ENCODE measurements around the gene EEF1AKMT3.

Gene EEF1AKMT3

GRCh38 chr12:57823131-57823907, 50.9 kb downstream of the EEF1AKMT3 start:
- ATAC-seq (ENCODE audit: low read depth): no peak
- H3K27me3 Mint-ChIP-seq: no peaks in the 10 kb centered on the region
- peaks cover 38% of the 10 kb centered on the region for H3K36me3 Mint-ChIP-seq

GRCh38 chr12:57823908-57824640, 51.7 kb downstream of the EEF1AKMT3 start:
- H3K27ac Mint-ChIP-seq: no peak overlapping the region

More at GRCh38 chr12:57823131-57823907, 50.9 kb downstream of the EEF1AKMT3 start:
- Mint-ChIP-seq H3K4me1 (peaks cover 7% of the 10 kb centered on the region), H3K4me3 (no peak overlapping the region), H3K27ac (peak overlapping the region; percentile 48), H3K9me3 (no peaks in the 10 kb centered on the region)
- DNase-seq (ENCODE audit: low spot score in 2 of 2): no peak

GRCh38 chr12:57825451-57825850, 53.0 kb downstream of the EEF1AKMT3 start:
- Mint-ChIP-seq H3K4me1 (peaks cover 9% of the 10 kb centered on the region), H3K4me3 (no peak overlapping the region), H3K36me3 (peaks cover 43% of the 10 kb centered on the region), H3K27ac (peak overlapping the region; percentile 4), H3K9me3 (no peaks in the 10 kb centered on the region), H3K27me3 (no peaks in the 10 kb centered on the region)
- no peak for ATAC-seq (ENCODE audit: low read depth)
- no peak for DNase-seq (ENCODE audit: low spot score in 2 of 2)

More at GRCh38 chr12:57823908-57824640, 51.7 kb downstream of the EEF1AKMT3 start:
- DNase-seq (ENCODE audit: low spot score in 2 of 2): no peak
- no peak for ATAC-seq (ENCODE audit: low read depth)
- H3K4me3 Mint-ChIP-seq: no peak overlapping the region
- no peaks in the 10 kb centered on the region for H3K9me3 Mint-ChIP-seq
- H3K27me3 Mint-ChIP-seq: no peaks in the 10 kb centered on the region
- H3K36me3 Mint-ChIP-seq: peaks cover 40% of the 10 kb centered on the region
- peaks cover 6% of the 10 kb centered on the region for H3K4me1 Mint-ChIP-seq

- no peaks in the 10 kb centered on the region for H3K9me3 Mint-ChIP-seq
- peaks cover 38% of the 10 kb centered on the region for H3K36me3 Mint-ChIP-seq
- H3K27me3 Mint-ChIP-seq: no peaks in the 10 kb centered on the region
- DNase-seq (ENCODE audit: low spot score in 2 of 2): no peak
- no peak overlapping the region for H3K27ac Mint-ChIP-seq
- no peak for ATAC-seq (ENCODE audit: low read depth)
- H3K4me1 Mint-ChIP-seq: peaks cover 10% of the 10 kb centered on the region
- no peak overlapping the region for H3K4me3 Mint-ChIP-seq
These were observed 54.0 kb downstream of the EEF1AKMT3 start for GRCh38 chr12:57826400-57826799.

- no peaks in the 10 kb centered on the region for H3K27me3 Mint-ChIP-seq
- no peak overlapping the region for H3K4me3 Mint-ChIP-seq
- ATAC-seq (ENCODE audit: low read depth) (no peak), DNase-seq (ENCODE audit: low spot score in 2 of 2) (no peak)
- H3K27ac Mint-ChIP-seq: no peak overlapping the region
- H3K4me1 Mint-ChIP-seq: peaks cover 16% of the 10 kb centered on the region
- H3K36me3 Mint-ChIP-seq: peaks cover 34% of the 10 kb centered on the region
- no peaks in the 10 kb centered on the region for H3K9me3 Mint-ChIP-seq
These were observed 54.6 kb downstream of the EEF1AKMT3 start for GRCh38 chr12:57826966-57827365.

GRCh38 chr12:57829025-57829777, 56.8 kb downstream of the EEF1AKMT3 start:
- H3K4me3 Mint-ChIP-seq: no peak overlapping the region
- no peak overlapping the region for H3K27ac Mint-ChIP-seq
- H3K27me3 Mint-ChIP-seq: no peaks in the 10 kb centered on the region
- H3K4me1 Mint-ChIP-seq: peaks cover 25% of the 10 kb centered on the region
- DNase-seq (ENCODE audit: low spot score in 2 of 2) (no peak), ATAC-seq (ENCODE audit: low read depth) (no peak)
- H3K36me3 Mint-ChIP-seq: peaks cover 24% of the 10 kb centered on the region
- H3K9me3 Mint-ChIP-seq: no peaks in the 10 kb centered on the region

GRCh38 chr12:57830393-57830792, 58.0 kb downstream of the EEF1AKMT3 start:
- Mint-ChIP-seq H3K27ac (no peak overlapping the region), H3K27me3 (no peaks in the 10 kb centered on the region), H3K9me3 (no peaks in the 10 kb centered on the region), H3K4me3 (no peak overlapping the region), H3K4me1 (peaks cover 26% of the 10 kb centered on the region), H3K36me3 (peaks cover 17% of the 10 kb centered on the region)
- ATAC-seq (ENCODE audit: low read depth) (no peak), DNase-seq (ENCODE audit: low spot score in 2 of 2) (no peak)

Data from memory B cell (primary cell).